ENCODE data around the gene RELN. TPM values are rescaled to one million over a fixed set of nuclear protein-coding genes. Genes with fewer than 3 reads are reported as not detected.

The RELN gene
- total and polyA plus RNA-seq, 8 donors: 3.6 to 20.1 (median 15.3) TPM

DNA sequence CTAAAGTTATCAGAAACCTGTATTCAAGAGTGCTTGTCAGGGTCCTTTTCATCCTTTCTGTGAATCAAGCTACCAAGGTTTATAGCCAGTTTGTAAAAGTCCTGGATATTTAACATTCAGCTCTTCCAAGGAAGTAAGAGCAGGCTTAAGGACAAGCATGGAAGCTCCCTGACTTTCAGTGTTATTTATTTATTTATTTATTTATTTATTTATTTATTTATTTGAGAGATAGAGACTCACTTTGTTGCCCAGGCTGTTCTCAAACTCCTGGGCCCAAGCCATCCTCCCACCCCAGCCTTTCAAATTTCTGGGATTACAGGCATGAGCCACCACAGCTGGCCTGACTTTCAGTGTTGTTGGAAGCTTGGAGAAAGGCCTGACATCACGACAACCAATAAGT, 44.4 kb upstream of the RELN start:
- H3K36me3 ChIP-seq: no peaks in the 10 kb centered on the region
- H3K4me1 ChIP-seq: no peaks in the 10 kb centered on the region
- ATAC-seq: no peak
- H3K4me3 ChIP-seq: no peak overlapping the region
- H3K27me3 ChIP-seq: no peaks in the 10 kb centered on the region
- peaks cover 0 to 18% of the 10 kb centered on the region in 2 donors for H3K9me3 ChIP-seq
- TF ChIP-seq, protein P1, sequence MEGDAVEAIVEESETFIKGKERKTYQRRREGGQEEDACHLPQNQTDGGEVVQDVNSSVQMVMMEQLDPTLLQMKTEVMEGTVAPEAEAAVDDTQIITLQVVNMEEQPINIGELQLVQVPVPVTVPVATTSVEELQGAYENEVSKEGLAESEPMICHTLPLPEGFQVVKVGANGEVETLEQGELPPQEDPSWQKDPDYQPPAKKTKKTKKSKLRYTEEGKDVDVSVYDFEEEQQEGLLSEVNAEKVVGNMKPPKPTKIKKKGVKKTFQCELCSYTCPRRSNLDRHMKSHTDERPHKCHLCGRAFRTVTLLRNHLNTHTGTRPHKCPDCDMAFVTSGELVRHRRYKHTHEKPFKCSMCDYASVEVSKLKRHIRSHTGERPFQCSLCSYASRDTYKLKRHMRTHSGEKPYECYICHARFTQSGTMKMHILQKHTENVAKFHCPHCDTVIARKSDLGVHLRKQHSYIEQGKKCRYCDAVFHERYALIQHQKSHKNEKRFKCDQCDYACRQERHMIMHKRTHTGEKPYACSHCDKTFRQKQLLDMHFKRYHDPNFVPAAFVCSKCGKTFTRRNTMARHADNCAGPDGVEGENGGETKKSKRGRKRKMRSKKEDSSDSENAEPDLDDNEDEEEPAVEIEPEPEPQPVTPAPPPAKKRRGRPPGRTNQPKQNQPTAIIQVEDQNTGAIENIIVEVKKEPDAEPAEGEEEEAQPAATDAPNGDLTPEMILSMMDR (IDR thresholded peaks at IDR 0.05): no peak
- DNase-seq: no peak
- intact Hi-C loops (cut with DNase I): no loop called here
- no peak overlapping the region for H3K27ac ChIP-seq

DNA sequence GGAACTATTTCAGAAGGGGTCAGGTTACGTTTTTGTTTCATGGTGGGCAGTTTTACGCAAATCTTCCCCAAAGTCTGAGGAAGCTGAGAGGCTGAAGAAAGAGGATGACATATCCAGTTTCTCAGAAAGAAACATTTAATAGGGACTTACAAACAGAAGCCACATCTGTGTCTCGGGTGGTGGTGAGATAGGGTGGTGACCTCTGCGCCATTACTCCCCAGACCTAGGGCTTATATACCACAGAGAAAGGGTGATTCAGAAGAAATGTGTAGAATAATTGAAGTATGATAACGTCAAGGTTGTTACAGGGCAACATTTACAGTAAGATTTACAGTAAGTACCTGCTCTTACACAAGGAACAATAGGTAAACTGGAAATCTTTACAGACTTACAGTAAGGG, 43.0 kb upstream of the RELN start:
- intact Hi-C loops (cut with DNase I): no loop called here
- Histone ChIP-seq H3K4me3 (no peak overlapping the region), H3K27ac (no peak overlapping the region), H3K9me3 (peaks cover 0 to 18% of the 10 kb centered on the region in 2 donors), H3K27me3 (no peaks in the 10 kb centered on the region), H3K4me1 (no peaks in the 10 kb centered on the region), H3K36me3 (no peaks in the 10 kb centered on the region)
- ATAC-seq: no peak
- TF ChIP-seq, protein P1 (IDR thresholded peaks at IDR 0.05): no peak
- DNase-seq: no peak

DNA sequence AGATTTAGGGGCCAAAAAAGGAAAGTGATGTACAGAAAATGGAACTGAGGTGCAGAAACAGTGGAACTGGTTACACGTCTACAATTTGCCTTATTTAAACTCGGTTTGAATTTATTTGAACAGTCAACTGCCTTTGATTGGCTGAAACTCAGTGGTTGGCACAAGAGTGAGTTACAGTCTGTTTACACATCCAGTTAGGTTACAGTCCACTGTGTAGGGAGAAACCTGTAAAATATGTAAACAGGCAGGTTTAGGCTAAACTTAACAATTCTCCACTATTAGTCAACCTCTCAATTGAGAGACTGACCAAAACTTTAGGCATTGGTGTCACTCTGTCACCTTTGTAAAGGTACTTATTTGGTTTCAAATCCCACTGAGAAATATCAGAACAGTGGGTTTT, 40.3 kb upstream of the RELN start:
- Histone ChIP-seq H3K9me3 (peaks cover 0 to 10% of the 10 kb centered on the region in 2 donors), H3K4me1 (no peaks in the 10 kb centered on the region), H3K4me3 (no peak overlapping the region), H3K27me3 (no peaks in the 10 kb centered on the region), H3K27ac (no peak overlapping the region), H3K36me3 (no peaks in the 10 kb centered on the region)
- ATAC-seq: no peak
- intact Hi-C loops (cut with DNase I): no loop called here
- TF ChIP-seq, protein P1 (IDR thresholded peaks at IDR 0.05): no peak
- no peak for DNase-seq

DNA sequence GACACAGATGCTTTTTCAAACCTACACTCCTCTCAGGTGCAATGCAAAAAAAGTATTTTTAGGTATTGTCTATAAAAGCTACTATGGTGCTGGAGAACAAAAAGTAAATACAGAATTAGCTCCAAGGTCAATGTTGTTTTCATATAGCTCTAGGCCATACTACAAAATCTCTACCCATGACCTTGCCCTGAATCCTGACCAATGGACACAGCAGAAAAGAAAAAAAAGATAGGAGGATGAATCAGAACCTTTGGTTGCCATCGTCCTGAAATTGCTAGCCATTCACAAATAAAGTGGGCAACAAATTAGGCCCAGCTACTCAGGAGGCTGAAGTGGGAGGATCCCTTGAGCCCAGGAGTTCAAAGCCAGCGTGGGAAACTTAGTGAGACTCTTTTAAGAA, 35.2 kb upstream of the RELN start:
- no peak for ATAC-seq
- H3K36me3 ChIP-seq: no peaks in the 10 kb centered on the region
- no peaks in the 10 kb centered on the region for H3K4me1 ChIP-seq
- no peak overlapping the region for H3K27ac ChIP-seq
- peaks cover 0 to 4% of the 10 kb centered on the region in 2 donors for H3K9me3 ChIP-seq
- intact Hi-C loops (cut with DNase I): no loop called here
- TF ChIP-seq, protein P1 (IDR thresholded peaks at IDR 0.05): no peak
- H3K27me3 ChIP-seq: no peaks in the 10 kb centered on the region
- no peak overlapping the region for H3K4me3 ChIP-seq
- no peak for DNase-seq

DNA sequence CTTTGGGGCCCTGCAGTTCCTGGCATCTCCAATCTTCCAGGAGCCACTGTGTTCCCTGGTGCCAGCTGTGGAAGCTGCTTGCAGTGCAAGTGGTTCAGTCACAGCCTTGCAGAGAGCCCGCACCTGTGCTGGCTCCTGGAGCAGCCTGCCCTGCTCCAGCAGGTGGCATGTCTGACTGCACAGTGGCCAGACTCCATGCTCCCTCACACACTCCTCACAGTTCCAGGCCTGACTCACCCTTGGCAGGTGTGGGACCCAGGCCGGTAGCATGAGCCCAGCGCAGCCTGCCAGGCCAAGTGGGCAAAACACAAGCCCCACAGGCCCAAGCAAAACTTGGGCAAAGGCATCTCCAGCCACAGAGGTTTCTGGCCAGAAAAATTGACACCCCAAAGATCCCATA, 33.6 kb upstream of the RELN start:
- TF ChIP-seq, protein P1 (IDR thresholded peaks at IDR 0.05): no peak
- intact Hi-C loops (cut with DNase I): no loop called here
- Histone ChIP-seq H3K9me3 (peaks cover 0 to 4% of the 10 kb centered on the region in 2 donors), H3K4me3 (no peak overlapping the region), H3K36me3 (no peaks in the 10 kb centered on the region), H3K4me1 (no peaks in the 10 kb centered on the region), H3K27ac (no peak overlapping the region), H3K27me3 (no peaks in the 10 kb centered on the region)
- DNase-seq: peak in 1 of 4 donors; percentile 47
- ATAC-seq: no peak

Measured in left lung (tissue), 10 donors.